GM21367 (cell line): ENCODE measurements around the gene SLC25A24.
"Not testable (repeated sequence)": the region's sequence is repeated elsewhere in the genome, so short reads cannot be mapped to it uniquely, and the experiment has no call there.

Experiments
- ATAC-seq: cut with Tn5 transposase; IDR thresholded peaks from one replicate; pipeline ENCODE4 v1.9.1; 2021; ENCODE audit not compliant: unreplicated experiment

Gene SLC25A24

DNA sequence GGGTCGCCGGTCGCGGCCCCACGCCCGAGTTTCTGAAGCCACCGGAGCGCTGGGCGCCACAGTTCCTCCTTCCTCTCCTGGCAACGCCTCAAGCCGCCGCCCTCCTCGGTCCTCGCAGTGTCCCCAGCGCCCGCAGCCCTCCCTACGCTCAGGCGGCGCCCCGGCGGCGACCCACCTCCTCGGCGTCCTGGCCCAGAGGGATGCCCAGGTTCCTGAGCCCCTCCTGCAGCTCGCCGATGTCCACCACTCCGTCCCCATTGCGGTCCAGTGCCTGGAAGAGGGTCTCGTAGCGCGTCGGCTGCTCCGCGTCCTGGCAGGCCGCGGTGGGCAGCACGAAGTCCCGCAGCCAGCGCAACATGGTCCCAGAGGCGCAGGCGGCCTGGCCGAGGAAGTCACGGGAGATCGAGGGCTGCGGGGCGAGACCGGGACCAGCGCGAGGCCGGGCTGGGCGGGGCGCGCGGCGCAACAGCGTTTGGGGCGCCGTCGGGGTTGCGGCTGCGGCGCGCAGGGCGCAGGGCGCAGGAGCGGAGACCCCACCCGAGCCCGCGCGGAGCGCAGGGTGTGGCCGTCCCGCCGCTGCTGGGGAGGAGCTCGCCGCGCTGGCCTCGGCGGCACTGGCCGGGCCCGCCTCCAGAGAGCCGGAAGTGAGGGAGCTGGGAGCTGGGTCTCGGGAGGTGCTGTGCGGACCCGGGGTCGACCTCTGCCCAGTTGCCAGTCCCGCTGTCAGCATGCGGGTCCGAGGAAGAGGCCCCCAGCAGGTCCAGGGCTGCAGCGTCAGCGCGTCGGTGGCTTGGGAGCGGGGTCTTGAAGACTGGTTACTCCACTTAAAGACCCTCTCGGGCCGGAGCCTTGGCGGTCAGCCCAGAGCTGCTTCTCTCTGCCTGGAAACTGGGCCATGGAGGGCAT is at the start of gene SLC25A24:
SLC25A24 (minus strand) TSS at position 563 of the 906 bp plus-strand sequence; CDS start at position 358, 205 bp downstream.
- peak; percentile 75 for ATAC-seq

DNA sequence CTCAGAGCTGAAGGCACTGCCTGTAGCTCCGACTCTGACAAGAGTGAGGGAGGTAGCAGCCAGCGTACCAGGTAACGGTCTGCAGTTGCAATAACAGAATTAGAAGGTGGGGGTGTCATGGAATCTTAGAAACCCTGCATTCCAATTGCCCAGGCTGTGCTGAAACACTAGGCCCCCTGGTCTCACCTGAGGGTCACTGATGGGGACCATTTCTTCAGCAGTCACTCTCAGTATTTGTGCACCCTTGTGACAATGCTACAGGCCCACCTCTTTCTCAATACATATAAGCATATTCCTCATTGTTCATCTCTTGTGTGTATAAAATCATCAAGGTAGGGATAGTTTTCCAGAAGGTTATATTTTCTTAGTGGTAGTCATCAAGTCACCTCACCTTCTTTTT is 43.8 kb upstream of the SLC25A24 start, which contains the start of gene NBPF4:
NBPF4 (minus strand) TSS at position 101 of the 400 bp plus-strand sequence. CDS start 315 bp downstream, outside the sequence.
- not testable (repeated sequence) for ATAC-seq

DNA sequence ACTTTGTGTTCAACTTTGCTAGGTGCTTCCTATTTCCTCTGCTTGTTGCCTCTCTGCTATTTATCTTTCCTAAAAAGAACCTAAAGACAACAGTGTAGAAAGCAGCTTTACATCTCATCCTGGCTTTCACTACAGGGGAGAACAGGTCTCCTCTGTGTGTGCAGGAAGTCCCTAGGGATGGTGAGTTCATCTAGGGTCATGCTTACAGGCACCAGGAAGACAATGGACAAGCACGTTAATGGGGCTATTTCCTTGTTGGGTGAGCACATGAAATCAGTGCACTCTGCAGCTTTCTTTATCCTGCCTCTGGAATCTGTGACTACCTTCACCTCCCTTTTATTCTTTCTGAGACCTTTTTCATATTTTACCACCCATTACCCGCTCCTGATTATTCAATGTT is 39.3 kb upstream of the SLC25A24 start:
- ATAC-seq = not testable (repeated sequence)

DNA sequence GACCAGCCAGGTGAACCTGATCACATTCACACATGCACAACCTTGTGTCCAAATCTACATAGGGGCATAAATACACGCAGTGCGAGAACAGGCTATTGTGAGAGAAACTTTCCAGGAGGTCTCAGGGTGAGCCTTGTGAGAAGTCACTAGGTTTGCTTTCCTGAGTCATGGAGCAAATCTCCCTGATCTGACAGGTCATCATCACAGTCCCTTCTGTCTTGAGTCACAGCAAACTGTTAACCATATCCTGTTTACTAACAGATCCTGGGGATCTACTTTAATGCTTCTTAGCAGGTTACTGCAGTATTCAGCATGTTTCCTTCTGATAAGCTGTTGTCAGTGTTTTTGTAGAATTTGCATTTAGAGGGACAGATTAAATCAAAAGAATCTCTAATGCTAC is 35.2 kb upstream of the SLC25A24 start:
- not testable (repeated sequence) for ATAC-seq

DNA sequence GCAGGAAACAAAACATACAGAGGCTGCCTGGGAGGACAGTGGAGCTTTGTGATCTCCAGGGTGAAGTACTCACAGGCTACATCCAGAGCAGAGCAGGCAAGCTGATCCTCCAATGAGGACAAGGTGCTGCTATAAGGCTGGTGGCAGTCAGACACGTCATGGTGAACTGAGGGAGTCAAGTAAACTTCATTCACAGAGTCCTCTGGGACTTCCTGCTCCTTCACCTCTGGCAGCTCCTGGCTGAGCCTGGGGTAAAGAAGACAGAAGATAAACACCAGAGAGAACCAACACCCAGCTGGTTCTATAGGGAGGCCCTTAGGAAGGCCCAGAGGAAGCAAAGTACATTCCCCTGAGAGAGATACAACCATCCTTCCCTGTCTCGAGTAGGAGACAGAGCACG is 32.0 kb upstream of the SLC25A24 start:
- not testable (repeated sequence) for ATAC-seq

DNA sequence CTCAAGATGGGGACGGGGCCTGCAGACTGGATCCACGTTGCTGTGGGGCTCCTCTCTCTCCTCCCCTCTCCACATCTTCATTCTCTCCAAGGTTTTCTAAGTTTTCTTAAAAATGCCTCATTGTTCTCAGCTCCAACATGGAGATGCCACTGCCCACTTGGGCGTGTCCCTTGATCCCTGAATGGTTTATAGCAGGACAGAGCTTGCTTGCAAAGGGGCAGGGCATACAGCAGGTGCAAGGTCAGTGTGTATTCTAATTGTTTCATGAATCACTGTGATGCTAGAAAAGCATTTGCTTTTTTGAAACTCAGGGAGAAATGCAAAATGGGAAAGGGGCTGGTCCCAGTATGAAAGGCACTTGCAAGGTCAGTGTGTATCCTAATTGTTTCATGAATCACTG is 29.8 kb upstream of the SLC25A24 start:
- ATAC-seq = not testable (repeated sequence)

DNA sequence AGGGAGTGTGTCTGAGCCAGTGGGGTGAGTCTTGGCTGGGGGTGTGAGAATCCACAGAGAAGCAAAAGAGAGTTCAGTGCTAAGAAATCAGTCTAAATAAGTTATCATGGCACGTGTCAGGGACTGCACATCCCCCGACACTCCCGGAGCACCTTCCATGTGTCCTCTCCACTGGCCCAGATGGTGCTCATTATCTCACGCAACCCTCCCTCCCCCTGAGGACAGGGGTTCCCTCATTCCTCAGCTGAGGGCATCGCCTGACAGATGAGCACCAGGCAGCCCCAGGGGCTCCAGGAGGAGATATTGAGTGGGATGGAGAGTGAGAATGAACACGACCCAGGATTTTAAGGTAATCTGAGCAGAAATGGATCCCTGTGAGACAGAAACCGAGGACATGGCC is 27.6 kb upstream of the SLC25A24 start:
- not testable (repeated sequence) for ATAC-seq

DNA sequence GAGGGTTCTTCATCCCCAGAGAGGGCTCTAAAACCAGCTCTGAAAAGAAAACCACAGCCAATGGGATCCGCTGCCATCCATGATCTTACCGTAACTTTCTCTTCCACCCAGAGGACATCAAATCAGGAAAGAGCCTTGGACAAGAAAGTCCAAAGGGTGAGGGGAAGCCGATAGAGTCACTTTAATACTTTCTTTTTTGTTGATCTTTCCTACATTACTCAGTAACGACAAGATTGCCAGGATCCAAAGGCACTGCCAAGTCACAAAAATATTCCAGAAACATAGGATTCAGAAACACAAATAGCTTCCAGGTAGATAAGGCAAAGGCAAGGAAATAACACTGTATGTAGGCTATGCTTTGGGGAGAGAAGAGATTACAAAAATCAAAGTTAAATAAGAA is 26.7 kb upstream of the SLC25A24 start:
- ATAC-seq = not testable (repeated sequence)

DNA sequence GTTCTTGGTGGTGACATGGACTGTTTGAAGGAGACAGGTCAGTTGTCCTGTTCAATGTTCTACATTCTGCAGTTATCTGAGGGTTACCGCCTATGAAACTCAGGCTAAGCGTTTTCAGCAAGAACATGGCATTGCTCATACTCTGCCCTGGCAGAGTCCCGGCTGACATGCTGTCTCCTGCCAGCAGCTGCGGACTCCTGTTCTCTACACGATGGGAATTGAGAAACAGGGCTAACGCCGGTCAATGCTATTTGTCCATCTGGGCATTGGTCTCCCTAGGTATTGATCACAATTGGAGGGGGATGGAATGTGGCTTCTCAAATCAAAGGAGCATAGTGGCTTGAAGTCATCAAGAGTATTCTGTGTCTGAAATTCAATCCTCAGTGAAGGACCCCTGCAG is 23.1 kb upstream of the SLC25A24 start:
- ATAC-seq = not testable (repeated sequence)

DNA sequence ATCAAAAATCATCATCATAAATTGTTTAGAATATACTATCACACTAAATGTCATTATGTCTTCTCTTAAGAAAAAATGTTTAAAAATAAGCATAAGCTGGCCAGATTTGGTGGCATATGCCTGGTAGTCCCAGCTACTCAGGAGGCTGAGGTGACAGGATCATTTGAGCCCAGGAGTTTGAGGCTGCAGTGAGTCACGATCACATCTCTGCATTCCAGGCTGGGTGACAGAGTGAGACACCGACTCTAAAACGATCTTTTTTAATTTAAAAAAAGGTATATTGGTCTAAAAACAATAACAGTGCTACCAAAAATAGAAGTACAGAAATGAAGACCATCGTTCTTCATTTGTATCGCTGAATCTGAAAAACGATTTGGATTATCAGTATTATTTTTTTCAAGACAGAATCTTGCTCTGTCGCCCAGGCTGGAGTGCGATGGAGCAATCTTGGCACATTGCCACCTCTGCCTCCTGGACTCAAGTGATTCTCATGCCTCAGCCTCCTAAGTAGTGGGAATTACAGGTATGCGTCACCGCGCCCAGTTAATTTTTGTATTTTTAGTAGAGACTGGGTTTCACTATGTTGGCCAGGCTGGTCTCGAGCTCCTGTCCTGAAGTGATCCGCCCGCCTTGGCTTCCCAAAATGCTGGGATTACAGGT is 17.5 kb upstream of the SLC25A24 start:
- ATAC-seq = not testable (repeated sequence)

DNA sequence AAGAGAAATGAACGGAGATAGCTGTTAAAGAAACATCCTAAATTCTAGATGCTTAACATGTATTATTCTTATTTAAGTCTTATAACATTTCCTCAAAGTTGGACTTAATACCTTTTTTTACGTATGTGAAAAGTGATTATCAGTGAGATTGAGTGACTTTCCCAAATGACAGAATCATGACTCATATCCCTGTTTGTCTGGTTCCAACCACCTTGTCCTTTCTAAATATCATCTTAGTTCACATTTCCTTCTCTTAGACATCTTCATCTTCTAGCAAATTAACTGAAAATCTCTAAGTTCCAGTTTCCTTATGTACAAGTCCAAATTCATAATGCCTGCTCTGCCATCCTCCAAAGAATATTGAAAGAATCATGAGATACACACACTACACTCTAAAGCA is 16.9 kb upstream of the SLC25A24 start:
- ATAC-seq = not testable (repeated sequence)

DNA sequence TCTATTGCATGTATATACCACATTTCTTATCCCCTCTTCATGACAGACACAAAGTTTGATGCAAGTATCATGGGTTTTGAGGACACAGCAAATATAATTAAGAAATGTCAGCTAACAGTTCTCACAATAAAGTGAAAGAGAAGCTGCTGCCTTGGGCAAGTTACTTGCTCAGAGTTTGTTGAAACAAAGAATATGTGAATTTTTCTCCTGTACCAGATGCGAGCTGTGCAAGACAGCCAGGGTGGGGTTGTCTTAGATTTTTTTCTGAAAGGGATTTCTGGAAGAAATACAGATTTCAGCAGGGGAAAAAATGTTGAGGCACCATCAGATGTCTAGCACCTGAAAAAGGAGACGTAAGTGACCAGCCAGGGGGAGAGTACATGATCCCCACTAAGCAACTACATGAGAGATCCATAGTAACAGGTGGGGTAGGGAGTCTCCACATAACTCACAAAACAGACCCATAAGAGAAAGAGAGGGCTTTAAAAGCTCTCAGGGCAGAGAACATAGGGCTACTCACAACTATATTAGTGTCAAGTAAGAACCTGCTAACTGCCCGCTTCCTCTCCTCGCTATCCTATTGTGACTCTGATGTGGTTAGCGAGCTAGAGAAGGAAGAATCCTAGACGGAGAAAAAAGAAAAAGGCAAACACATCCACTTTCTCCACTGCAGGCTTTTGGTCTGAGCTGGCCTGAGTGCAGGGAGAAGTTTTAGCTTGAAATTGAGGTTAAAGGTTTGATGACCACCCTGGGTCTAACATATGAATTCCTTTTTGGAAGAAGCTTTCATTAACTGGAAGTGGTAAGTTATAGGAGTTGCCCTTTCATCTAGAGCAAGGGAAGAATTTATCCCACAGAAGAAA is 16.1 kb upstream of the SLC25A24 start:
- not testable (repeated sequence) for ATAC-seq

DNA sequence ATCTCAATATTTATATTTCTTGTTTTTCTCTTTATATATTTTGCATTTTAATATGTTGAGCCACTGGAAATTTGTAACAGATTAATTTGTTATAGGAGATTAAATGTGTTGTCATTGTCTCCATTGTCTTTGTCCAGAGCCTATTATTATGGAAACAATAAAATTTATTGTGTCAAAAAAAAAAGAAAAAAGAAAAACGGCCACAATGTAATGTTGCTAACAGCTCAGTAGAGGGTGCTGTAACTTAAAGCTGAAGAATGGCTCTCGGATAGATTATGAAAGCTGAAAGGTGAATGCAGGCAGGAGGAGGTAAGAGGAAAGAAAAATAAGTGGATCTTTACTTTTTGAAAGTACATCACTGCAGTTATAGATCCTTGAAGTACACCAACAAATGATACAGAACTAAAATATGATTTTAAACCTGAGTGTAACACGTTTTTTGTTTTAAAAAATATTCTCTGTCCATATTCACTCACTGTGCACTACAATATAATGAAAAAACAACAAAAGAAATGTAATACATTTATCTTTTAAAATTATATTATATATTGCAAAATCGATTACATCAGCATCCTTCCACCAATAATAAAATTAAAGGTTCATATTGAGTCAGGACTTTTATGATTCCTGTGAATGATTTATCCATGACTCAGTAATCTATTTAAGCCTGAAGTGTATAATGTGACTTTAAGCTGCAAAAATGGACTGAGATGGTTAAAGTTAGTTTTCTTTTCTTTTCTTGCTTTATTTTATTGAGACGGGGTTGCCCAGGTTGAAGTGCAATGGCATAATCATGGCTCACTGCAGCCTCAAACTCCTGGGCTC is 14.7 kb upstream of the SLC25A24 start:
- ATAC-seq = peak; percentile 78

DNA sequence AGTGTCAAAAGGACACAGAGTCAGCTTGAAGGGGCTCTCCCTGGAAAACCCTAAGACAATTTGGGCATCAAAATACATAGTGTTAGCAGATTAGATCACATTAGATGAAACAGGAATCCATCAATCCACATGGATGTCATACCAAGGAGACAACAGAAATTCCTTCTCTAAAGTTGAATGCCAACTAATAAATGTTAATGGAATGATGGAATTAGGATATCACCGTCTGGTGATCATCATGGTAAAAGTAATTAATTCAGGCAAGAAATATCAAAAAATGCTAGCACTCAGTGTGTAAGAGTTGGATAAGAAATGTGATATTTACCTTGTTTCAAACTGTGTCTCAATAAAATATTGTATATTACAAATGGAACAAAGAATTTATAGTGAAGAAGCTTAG is 10.9 kb upstream of the SLC25A24 start:
- no peak for ATAC-seq

DNA sequence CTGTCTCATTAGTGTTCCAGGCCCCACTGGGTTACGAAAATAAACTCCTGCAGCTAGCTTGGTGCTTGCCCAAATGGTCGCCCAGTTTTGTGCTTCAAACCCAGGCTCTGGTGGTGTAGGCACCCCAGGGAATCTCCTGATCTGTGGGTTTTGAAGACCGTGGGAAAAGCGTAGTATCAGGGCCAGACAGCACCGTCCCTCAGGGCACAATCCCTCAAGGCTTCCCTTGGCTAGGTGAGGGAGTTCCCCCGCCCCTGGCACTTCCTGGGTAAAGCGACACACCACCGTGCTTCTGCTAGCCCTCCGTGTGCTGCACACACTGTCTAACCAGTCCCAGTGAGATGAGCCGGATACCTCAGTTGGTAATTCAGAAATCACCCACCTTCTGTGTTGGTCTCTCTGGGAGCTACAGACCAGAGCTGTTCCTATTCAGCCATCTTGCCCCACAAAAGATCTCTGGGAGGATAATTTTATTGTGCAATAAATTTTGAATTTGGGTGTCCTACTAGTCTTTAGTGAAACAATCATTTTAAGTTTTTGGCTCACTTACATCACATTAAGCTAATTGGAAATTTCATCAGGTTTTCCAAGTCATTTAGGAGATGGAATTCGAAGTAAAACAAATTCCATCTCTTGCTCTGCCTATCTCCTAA is 9.4 kb upstream of the SLC25A24 start:
- no peak for ATAC-seq

DNA sequence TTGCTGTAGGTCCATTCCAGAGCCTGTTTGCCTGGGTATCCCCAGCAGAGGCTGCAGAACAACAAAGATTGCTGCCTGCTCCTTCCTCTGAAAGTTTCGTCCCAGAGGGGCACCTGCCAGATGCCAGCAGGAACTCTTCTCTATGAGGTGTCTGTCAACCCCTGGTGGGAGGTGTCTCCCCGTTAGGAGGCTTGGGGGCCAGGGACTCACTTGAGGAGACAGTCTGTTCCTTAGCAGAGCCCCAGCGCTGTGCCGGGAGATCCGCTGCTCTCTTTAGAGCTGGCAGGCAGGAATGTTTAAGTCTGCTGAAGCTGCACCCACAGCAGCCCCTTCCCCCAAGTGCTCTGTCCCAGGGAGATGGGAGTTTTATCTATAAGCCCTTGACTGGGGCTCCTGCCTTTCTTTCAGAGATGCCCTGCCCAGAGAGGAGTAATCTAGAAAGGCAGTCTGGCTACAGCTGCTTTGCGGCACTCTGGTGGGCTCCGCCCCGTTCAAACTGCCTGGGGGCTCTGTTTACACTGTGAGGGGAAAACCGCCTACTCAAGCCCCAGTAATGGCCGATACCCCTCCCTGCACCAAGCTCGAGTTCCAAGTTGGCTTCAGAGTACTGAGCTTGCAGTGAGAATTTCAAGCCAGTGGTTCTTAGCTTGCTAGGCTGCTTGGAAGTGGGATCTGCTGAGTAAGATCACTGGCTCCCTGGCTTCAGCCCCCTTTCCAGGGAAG is 8.7 kb upstream of the SLC25A24 start:
- ATAC-seq = no peak

DNA sequence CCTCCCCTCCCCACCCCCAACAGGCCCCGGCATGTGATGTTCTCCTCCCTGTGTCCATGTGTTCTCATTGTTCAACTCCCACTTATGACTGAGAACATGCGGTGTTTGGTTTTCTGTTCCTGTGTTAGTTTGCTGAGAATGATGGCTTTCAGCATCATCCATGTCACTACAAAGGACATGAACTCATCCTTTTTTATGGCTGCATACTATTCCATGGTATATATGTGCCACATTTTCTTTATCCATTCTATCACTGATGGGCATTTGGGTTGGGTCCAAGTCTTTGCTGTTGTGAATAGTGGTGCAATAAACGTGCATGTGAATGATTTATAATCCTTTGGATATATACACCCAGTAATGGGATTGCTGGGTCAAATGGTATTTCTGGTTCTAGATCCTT is 3.4 kb upstream of the SLC25A24 start:
- ATAC-seq = not testable (repeated sequence)

DNA sequence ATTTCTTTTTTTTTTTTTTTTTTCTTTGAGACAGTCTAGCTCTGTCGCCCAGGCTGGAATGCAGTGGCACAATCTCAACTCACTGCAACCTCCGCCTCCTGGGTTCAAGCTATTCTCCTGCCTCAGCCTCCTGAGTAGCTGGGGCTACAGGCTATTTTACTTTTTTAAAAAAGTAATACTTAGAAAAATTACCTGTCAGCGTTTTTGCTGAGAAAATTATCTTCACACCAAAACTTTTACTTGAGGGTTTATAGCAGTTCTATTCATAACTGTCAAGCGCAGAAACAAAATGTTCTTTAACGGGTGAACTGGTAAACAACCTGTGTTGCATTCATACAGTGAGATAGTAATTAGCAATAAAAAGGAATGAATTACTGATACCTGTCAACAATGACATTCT is 1.5 kb upstream of the SLC25A24 start:
- no peak for ATAC-seq

DNA sequence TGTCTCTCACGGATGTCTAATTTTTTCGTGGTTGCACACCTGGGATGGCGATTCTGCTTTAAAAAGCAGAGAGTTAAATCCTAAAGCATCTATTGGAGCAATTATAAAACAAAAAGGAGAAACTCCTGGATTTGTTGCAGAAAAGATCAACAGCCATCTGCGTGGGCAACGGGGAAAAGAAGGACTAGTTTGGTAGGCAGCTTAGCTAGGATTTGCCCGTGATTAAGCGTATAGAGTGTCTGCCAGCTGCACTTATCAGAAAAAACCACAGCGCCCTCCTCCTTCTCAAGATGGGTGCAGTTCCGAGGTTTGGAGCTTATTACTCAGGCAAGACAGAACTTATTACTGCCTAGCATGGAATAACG is 526 bp upstream of the SLC25A24 start:
- peak; percentile 37 for ATAC-seq
